GM18511 (cell line): Measurements from ENCODE around the gene SORCS1.

Experiments used
- ATAC-seq: cut with Tn5 transposase; IDR thresholded peaks from one replicate; pipeline ENCODE4 v1.9.1; 2021; ENCODE audit warnings: mild to moderate bottlenecking, moderate library complexity; ENCODE audit not compliant: unreplicated experiment

Gene SORCS1

DNA sequence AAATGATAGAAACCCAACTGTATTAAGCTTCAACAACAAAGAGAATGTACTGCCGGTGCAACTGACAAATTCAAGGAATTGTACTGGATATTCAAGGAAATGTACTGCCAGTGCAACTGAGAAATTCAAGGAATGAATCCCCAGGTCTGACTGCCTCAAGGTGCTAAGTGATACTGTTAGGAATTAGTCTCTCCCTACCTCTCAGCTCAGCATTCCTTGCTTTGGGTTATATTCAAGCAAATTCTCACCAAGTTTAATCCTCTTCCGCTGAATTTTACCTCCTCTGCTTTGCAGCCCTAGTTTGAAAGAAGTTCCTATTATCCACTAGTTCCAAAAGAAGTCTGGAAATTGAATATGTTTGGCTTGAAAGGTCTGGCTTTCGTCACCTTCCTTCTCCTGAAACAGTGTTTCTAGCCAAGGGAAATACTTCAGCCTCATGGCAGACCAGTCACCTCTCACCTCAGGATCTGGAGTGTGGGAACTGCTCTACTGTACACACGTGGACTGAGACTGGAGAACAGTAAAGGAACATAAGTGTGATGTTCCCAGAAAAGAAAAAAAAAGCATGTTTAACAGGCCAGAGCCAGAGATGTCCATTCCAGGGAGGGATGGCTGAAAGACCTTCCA is 60.4 kb downstream of the SORCS1 start:
- no peak for ATAC-seq

DNA sequence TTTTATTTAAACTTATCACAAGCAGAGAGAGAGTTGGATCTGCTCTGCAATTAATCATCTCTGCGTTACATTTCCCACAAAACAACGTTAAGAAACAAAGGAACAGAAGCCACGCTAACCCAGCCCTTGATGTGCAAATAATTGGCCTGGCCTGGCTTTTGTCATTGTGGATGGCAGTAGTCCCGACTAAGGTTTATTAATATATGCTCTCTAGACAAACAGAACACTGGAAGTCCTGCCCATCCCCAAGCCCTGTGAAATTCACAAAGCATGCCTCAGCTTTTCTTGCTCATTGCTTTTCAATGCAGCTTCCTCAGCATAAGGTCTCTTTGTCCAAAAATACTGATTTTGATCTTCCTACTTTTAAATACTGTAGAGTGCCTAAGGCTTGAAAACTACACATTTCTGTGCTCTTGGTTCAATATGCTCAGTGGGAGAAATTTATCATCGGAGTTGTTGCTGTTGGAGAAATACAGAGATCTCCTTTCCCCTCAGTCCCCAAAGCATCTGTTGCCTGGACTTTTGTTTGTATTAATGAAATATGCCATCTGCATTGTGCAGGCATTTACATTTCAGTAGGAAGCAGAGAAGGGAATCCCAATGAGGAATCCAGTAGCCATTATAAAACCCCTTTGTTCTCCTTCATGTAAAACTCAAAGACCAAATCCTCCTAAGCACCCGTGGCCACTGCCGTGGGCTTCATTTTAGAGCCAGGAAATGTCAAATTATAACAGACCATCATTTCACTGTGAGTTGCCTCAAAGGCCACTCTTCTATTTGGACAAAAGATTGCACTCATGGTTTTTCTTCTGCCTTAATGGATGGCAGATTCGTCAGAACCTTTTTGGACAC is 61.1 kb downstream of the SORCS1 start:
- no peak for ATAC-seq

DNA sequence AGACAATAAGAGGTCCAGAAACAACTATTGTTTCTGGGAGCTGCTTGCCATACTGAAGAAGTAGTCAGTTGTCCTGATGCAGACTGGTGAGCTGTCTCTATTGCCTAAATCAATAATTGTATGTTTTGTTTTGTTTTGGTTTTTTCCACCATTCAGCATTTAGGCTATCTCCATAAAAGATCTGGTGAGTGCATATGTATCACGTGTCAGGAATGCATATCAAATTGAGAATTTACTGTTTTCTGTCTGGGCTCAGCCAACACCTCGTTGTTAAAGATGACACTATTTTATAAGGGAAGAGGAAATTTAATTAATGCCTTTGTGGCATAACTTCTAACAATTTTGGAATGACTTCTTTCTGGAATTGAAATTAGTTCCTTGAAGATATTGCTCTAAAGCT is 66.2 kb downstream of the SORCS1 start:
- no peak for ATAC-seq

DNA sequence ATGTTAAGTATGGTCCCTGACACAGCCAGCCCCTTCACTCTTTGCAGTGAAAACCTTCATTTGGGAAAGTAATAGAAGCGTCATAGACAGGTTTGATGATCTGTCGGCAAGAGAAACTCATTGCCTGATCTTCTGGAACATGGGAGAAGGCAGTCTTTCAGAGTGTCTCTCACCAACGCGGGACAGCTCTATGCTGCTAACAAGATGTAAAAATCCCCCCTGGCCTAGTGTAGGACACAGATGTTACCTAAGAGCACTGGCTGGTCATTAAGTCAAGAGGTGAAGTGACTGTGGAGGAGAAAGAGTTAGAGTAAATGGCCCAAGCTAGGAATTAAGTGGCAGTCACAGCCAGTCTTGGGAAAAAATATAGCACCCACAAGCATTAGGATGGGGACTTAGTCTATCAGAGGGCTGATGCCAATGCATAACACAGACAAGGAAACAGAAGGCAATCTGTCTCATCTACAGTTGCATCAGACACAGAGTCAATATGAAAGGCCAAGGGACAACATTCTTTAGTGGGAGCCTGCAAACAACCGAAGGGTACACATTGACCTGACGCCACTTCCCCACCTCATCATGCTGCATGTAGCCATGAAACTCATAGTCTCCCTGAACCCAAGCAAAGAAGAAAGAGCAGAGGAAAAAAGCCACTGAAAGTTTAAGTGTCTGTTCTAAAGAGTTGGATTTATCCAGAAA is 69.5 kb downstream of the SORCS1 start:
- no peak for ATAC-seq

DNA sequence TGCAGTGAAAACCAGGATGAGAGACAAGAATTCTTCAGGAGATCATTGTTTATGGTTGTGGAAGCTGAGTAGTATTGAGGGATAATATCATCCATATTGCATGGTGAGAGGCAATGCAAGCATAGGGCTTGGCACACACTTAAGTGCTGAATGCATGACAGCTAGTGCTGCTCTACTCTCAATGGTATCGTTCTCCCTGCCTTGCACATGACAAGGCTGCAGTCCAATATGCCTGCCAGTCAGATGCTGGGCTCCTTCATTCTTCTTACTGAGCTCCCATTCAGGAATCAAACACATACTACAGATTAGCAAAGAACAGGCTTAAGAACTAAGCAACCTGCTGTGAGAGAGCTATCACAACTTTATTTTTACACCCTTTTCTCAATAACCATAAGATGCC is 72.2 kb downstream of the SORCS1 start:
- no peak for ATAC-seq

DNA sequence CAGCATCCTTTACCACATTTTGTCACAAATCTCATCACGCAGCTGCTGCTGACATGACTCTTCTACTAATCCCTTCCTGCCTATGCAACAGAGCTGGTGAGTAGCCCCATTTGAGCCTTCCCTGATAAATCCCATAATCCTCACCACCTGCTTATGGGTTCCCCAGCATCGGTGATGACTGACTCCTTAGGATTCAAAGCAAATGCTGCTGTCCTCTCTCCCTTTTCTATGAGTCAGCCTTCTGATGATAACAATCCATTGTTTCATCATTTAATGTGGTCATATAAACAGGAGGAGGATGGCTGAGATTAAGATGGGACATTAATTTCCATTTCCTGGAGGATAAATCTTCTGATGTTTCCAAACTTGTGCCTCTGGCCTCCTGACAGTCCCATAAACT is 73.4 kb downstream of the SORCS1 start:
- ATAC-seq = no peak

DNA sequence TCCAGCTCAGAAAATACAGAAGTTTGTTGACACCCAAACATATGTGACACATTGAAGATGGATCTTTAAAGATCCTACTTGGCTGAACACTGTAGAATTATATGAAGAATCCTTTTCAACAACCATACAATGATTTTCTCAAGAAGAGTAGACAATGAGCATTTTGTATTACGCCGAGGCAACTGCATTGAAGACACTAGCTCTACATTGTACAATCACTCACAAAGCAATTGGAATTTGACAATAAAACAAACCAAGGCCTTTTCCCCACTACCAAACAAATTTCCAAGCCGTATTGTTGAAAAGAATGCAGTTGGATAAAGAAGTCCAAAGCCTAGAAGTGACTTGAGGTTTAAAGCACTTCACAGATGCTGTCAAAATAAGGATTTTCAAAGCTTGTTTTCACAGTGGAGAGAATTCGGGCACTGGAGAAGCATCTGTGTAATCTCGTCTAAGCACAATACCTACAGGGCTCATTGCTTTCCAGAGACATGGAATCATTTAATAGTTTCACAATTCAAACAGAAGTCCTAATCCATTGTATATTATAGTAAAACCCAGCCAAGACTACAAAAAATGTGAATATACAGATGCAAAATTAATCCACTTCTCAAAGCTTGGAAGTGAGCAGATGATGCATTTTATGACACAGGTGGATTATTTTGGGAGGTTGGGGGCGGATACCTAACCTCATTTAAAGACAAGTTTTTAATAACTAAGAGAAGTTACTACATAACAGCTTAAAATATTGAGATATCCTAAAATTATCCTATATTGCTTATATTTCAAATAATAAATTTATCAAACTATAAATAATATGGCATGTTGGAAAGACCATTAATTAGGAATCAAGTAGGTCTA is 78.6 kb downstream of the SORCS1 start:
- no peak for ATAC-seq

DNA sequence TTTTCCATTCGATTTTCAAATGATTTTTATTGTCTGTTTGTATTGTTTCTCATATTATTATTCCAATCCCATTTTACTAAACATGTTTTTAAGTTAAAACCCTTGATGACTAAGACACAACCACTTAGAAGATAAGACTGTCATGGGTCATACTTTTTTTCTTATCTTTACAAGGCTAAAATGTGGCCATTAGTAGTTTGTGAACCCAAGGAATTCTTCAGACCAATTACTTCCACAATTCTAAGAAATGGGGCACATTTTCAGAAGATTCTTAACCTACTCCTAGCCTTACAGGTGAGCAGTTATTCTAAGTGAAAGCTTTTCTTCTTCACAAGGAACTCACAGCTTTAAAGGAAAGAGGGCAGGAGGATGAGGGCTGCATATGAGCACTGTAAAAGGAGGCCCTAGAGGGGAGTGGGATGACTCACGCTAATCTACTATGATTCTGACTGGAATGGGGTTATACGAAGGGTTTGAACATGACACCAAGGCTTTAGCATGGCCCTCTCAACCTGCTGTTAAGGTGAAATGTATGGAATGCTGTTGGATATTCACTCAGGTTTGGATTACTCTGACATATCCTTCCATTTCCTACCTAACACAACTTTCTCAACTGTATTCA is 81.0 kb downstream of the SORCS1 start:
- ATAC-seq = no peak

DNA sequence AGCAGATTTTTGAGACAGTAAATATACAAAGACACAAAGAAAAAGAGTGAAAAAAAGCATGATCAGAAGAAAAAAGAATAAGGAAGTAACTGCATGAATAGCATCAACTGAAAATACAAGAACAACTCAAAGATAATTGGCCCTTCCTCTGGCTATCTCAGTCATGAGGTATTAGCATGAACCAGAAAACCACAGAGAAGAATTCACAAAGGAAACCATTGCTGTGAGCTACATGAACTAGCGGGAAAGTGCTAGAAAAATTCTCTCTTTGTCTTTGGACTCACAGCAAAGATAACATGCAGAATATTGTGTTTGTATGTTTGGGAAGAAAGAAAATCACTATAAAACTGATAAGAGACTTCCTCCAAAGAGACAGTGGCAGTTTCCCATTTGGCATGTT is 82.9 kb downstream of the SORCS1 start:
- ATAC-seq = no peak

DNA sequence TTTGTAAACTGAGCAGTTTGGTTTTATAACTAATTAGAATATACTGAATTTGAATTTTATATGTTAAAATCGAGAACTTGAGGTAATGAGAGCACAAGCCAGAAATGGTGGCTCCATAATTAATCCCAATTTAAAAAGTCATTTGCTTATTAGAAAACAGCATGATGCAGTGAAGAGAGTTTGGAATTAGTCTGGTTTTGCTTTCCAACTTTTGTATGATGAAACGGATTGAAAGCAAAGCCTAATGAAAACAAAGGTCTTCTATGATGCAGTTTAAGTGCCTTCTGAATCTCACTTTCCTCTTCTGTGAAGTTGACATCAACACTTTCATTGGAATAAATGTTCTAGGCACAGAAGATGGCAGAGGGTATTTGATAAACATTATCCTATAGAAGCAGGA is 89.4 kb downstream of the SORCS1 start:
- no peak for ATAC-seq

DNA sequence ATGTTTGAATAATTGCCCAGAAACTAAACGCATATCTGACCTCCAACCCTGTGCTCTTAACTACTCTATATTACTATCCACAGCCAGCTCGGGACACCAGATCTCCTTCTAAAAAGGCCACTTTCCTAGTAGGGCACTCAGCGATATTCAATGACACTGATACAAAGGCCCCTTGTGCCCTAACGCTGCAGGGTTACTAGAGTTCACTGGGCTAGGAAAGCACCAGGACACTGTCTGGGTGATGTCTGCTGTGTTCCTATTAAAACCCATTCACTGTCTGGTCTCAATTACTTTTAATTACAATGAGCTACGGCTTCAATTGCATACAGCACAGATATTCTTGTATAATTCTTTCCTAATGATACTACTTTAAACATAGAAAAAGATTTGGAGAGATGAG is 91.7 kb downstream of the SORCS1 start:
- ATAC-seq = no peak

DNA sequence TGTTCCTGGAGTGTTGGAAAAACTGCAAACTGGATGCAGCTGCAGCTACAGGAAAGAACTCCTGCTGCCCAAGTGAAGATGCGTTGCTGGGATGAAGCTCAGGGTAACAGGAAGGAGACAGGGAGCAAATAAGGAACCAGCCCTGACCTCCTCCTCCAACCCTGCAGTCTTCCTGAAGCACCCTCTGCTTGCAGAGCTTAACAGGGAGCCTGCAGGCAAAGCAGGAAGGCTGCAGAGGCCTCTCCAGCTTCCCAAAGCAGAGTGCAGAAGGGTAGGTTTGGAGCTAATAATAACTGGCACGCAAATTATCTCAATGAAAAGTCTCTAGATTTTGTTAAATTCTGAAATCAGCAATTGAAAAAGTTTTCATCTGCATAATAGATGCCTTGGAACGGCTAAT is 92.5 kb downstream of the SORCS1 start:
- ATAC-seq = no peak

DNA sequence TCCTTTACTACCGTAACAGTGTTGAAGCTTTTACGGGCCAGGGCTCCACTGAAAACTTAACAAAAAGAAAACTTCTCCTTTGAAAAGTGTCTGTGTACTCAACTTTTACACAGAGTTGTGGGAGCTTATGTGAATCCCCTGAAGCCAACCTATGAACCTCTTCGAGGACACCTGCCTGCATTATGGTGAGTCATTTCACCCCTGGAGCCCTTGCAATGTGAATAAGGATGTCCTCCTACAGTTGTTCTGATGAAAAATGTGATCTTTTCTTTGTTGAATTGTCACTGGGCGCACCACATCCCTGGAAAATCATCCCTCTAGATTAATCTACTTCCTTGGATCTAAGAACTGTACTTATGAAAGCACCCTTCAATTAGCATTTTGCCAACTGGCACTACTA is 93.2 kb downstream of the SORCS1 start:
- no peak for ATAC-seq

DNA sequence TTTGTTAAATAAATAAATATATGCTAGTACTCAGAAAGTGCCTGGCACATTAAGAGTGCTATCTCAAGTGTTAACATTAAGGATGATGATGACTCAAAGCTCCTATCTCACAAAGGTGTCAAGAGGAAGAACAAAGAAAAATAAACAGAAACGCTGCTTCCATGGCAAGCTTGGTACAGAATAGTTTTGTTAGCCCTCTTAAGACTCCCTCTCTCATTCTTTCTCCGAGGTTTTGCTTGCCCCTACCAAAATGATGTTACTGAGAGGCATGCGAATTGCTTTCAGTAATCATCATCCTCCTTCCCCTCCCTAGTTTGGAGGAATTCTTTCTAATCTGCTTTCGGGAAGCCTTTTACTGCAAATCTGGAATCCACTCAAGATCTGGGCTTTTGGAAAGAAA is 96.7 kb downstream of the SORCS1 start:
- no peak for ATAC-seq

DNA sequence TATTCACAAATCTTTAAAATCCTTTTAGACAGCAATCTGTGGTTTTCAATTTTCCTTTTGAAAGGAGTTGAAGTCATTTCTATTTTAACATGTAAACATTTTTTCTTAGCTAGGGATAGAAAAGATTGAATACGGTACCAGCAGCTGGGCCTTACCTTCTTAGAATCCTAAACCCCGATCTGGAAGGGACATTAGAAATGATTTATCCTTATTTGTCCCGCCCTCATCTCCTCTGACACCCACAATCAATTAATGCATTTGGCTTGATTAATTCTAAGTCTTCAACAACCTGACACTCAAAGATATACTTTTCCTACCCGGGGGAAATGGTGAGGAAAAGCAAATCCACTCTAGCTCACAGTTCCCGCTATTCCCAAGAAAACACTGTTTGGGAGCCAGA is 100.4 kb downstream of the SORCS1 start:
- no peak for ATAC-seq

DNA sequence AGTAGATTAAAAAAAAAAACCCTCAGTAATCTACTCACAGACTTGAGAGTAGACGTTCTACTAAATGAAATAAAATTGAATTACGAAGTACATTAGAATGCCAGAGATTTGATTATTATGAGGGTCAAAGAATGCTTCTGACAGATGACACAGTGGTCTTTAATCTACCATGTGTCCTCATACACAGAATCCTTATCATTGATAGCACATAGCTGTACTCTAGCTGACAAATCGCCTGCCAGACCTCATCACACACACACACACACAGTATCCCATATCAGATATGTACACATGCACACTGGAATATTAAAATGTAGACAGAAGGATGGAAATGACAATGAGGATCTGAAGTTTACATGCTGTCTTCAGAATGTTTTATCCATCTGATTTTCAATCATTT is 104.6 kb downstream of the SORCS1 start:
- ATAC-seq = no peak

DNA sequence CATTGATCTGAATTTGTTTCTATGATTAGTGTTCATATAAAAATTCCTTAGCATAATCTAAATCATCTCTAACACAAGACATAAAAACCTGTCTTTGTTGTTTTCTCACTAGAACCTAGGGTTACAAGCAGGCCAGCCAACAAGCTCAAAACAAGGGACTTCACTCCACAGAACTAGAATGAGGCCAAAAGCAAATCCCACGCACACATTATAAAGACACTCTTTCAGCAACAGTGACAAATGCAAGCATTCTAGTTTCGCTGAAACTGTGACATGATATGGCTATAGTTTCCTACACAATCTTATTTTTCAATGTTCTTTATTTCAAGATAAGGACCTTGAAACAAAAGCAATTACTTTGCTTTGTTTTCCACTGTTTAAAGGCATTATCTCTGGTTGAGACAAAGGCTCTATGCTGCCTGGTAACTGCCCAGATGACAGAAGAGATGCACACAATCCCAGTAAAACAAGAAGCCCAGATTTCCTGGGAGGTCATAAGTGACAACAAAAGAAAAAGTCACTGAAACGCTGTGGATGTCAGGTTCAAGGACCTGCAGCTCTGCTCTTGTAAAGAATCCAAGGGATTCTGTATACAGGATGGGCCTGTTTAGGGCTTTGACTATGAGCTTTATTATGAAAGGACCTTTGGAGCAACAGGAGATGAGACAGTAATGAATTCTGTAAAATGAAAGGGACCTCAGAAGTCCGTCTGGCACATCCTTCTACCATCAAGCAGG is 105.3 kb downstream of the SORCS1 start:
- ATAC-seq = no peak

DNA sequence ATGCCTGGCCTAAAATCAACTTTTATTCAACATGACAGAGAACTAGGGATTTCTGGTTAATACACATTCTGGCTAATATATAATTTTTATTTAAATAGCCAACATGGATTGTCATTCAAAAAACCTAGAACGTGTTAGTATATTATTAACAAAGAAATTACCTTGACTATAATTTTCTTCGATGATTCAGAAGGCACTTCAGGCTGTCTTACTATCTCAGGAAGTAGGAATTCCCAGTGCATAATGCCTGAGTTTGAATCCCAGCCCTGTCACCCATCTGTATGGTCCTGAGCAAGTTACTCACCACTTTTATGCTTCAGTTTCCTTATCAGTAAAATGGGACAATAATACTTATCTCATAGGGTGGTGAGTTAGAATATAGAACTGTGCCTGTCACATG is 106.2 kb downstream of the SORCS1 start:
- ATAC-seq = no peak

DNA sequence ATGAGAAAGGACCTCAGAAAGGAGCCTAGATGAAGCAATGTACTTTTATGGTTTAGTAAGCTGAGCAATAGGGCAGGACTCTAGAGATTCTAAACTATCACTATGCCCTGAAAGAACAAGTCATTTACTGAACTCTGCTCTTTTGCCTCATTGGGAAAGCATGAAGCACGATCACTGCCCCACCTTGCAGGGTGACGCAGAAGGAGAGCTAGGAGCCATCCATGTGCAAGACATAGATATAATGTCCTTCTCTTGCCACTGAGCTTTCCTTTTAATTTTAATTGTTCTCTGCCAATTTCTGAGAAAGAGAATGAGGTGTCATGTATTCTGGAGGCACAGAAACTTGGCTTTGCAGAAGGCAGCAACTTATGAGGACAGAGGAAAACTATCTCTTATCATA is 108.3 kb downstream of the SORCS1 start:
- ATAC-seq = no peak
